Parathyroid adenoma (tissue), 2 donors: Measurements from ENCODE around the gene PNKP.
"Not testable (repeated sequence)": the region's sequence is repeated elsewhere in the genome, so short reads cannot be mapped to it uniquely, and the experiment has no call there.

ENCODE experiments used
- H2AFZ ChIP-seq: fragments of 300-600 bp; sonication (generic); one replicate; pipeline ENCODE4 v1.7.0; 2017; ENCODE audit warnings: antibody characterized with exemption, mild to moderate bottlenecking
- H3K27ac ChIP-seq: fragments of 300-600 bp; sonication (generic); one replicate; pipeline ENCODE4 v1.7.0; 2017
- H3K27me3 ChIP-seq: fragments of 300-600 bp; sonication (generic); one replicate; pipeline ENCODE4 v1.7.0; 2017; ENCODE audit warnings: low read length; ENCODE audit not compliant: control insufficient read depth, insufficient read depth
- H3K36me3 ChIP-seq: fragments of 300-600 bp; sonication (generic); one replicate; pipeline ENCODE4 v1.7.0; 2017; ENCODE audit warnings: low read length; ENCODE audit not compliant: control insufficient read depth, insufficient read depth
- H3K4me1 ChIP-seq: fragments of 300-600 bp; sonication (generic); one replicate; pipeline ENCODE4 v1.7.0; 2017; ENCODE audit warnings: control low read depth
- H3K4me2 ChIP-seq: fragments of 300-600 bp; sonication (generic); one replicate; pipeline ENCODE4 v1.7.0; 2017; ENCODE audit warnings: low read length
- H3K4me3 ChIP-seq: fragments of 300-600 bp; sonication (generic); one replicate; pipeline ENCODE4 v1.7.0; 2017; ENCODE audit warnings: low read depth, low read length
- H3K79me2 ChIP-seq: fragments of 300-600 bp; sonication (generic); one replicate; pipeline ENCODE4 v1.7.0; 2017; ENCODE audit warnings: control low read depth
- H3K9ac ChIP-seq: fragments of 300-600 bp; sonication (generic); one replicate; pipeline ENCODE4 v1.7.0; 2017; ENCODE audit warnings: mild to moderate bottlenecking
- H3K9me3 ChIP-seq: fragments of 300-600 bp; sonication (generic); one replicate; pipeline ENCODE4 v1.7.0; 2017; ENCODE audit warnings: low read length; ENCODE audit not compliant: control insufficient read depth
- TF ChIP-seq, protein P1 (sequence below): fragments of 300-600 bp; sonication (generic); IDR thresholded peaks from one replicate; pipeline ENCODE4 v1.7.0; 2017; ENCODE audit warnings: antibody characterized with exemption, mild to moderate bottlenecking
- donor health status: primary hyperparathyroidism.

Gene PNKP

DNA sequence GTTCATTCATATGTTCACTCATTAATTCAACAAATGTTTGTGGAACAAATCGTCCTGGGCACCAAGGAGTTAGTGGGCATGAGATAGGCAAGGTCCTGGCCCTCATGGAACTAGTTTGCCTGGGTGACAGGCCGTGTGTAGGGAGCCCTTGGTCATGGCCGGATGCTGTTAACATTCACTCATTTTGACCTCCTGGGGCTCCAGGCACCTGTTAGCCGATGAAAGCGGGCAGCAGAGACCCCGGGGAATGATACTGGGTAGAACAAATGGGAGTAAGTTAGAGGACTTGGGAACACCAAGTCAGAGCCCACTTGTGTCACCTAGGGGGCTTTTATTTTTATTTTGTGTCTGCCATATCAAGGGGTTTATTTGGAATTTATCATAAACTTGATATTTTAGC is 42.7 kb downstream of the PNKP start:
- H3K4me2 ChIP-seq = no peak overlapping the region
- H3K4me1 ChIP-seq = no peaks in the 10 kb centered on the region
- peaks cover 33% of the 10 kb centered on the region for H3K79me2 ChIP-seq
- H2AFZ ChIP-seq = no peak overlapping the region
- H3K36me3 ChIP-seq = no peaks in the 10 kb centered on the region
- no peaks in the 10 kb centered on the region for H3K9me3 ChIP-seq
- no peak overlapping the region for H3K27ac ChIP-seq
- H3K4me3 ChIP-seq = no peak overlapping the region
- no peaks in the 10 kb centered on the region for H3K27me3 ChIP-seq
- H3K9ac ChIP-seq = no peak overlapping the region
- TF ChIP-seq, protein P1, sequence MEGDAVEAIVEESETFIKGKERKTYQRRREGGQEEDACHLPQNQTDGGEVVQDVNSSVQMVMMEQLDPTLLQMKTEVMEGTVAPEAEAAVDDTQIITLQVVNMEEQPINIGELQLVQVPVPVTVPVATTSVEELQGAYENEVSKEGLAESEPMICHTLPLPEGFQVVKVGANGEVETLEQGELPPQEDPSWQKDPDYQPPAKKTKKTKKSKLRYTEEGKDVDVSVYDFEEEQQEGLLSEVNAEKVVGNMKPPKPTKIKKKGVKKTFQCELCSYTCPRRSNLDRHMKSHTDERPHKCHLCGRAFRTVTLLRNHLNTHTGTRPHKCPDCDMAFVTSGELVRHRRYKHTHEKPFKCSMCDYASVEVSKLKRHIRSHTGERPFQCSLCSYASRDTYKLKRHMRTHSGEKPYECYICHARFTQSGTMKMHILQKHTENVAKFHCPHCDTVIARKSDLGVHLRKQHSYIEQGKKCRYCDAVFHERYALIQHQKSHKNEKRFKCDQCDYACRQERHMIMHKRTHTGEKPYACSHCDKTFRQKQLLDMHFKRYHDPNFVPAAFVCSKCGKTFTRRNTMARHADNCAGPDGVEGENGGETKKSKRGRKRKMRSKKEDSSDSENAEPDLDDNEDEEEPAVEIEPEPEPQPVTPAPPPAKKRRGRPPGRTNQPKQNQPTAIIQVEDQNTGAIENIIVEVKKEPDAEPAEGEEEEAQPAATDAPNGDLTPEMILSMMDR = no peak

DNA sequence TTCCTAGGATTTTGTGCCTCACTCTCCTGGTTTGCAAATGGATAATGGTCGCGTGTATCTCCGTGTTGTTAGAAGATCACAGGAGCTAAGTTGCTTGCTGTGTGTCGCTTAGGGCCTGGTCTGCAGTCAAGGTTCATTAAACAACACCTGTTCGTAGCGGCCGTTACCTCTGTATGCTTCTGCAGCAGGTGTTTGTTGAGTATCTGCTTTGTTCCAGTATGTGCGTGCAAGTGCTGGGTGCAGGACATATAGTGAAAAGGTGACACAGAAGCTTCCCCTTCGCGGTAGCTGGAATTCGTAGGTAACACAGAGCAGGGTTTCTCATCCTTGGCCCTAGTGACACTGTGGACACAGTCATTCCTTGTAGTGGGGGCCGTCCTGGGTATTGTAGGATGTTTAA is 43.9 kb downstream of the PNKP start:
- H3K4me2 ChIP-seq = no peak overlapping the region
- no peaks in the 10 kb centered on the region for H3K36me3 ChIP-seq
- H3K27me3 ChIP-seq = no peaks in the 10 kb centered on the region
- peaks cover 43% of the 10 kb centered on the region for H3K79me2 ChIP-seq
- peaks cover 3% of the 10 kb centered on the region for H3K4me1 ChIP-seq
- H3K27ac ChIP-seq = no peak overlapping the region
- H3K4me3 ChIP-seq = no peak overlapping the region
- no peak overlapping the region for H2AFZ ChIP-seq
- no peak overlapping the region for H3K9ac ChIP-seq
- no peaks in the 10 kb centered on the region for H3K9me3 ChIP-seq
- TF ChIP-seq, protein P1 = no peak

DNA sequence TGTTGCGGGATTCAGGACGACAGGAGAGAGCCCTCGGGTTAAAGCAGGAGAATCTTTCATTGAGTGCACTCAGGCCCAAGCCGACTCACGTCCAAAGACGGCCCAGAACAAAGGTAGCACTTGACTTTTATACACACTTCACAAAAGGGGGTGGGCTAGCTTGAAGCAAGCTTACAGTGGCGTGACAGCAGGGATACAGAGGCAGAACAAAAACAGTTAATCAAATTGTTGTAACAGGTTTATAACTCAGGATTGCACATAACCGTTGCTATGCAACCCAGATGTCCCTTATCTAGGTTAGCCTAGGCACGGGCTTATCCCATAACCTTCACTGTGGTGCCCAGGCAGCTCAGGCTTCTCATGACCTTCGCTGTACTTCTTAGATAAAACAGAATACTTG is 47.3 kb downstream of the PNKP start:
- Histone ChIP-seq H3K36me3 (no peaks in the 10 kb centered on the region), H2AFZ (no peak overlapping the region), H3K9me3 (no peaks in the 10 kb centered on the region), H3K4me1 (peaks cover 3% of the 10 kb centered on the region), H3K4me3 (no peak overlapping the region), H3K9ac (no peak overlapping the region), H3K79me2 (peaks cover 37% of the 10 kb centered on the region), H3K4me2 (no peak overlapping the region), H3K27me3 (no peaks in the 10 kb centered on the region), H3K27ac (no peak overlapping the region)
- TF ChIP-seq, protein P1 = no peak

DNA sequence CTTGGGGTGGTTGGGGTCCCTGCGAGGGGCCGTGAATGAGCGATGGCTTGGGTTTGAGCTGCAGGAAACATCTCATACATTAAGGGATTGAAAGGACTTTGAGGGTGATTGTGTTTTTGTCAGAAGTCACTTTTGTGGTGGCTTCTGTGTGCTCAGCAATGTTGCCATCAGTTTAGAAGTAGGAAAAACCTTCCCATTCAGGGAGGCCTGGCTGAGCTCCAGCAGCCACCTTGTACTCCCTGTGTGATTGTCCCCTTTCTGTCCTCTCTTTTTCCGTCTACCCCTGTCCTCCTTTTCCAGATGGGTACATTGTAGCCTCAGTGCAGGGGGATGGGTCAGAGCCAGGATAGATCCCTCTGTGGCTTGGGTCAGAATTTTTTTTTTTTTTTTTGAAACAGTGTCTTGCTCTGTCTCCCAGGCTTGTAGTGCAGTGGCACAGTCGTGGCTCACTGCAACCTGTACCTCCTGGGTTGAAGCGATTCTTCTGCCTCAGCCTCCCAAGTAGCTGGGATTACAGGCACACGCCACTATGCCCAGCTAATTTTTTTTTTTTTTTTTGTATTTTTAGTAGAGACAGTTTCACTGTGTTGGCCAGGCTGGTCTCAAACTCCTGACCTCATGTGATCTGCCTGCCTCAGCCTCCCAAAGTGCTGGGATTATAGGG is 47.8 kb downstream of the PNKP start:
- not testable (repeated sequence) for H3K9ac ChIP-seq, H3K27ac ChIP-seq, H3K36me3 ChIP-seq, H3K9me3 ChIP-seq, H3K4me3 ChIP-seq, H2AFZ ChIP-seq, H3K4me1 ChIP-seq, H3K27me3 ChIP-seq
- Histone ChIP-seq H3K79me2 (peaks cover 37% of the 10 kb centered on the region), H3K4me2 (peak overlapping the region; percentile 97)

DNA sequence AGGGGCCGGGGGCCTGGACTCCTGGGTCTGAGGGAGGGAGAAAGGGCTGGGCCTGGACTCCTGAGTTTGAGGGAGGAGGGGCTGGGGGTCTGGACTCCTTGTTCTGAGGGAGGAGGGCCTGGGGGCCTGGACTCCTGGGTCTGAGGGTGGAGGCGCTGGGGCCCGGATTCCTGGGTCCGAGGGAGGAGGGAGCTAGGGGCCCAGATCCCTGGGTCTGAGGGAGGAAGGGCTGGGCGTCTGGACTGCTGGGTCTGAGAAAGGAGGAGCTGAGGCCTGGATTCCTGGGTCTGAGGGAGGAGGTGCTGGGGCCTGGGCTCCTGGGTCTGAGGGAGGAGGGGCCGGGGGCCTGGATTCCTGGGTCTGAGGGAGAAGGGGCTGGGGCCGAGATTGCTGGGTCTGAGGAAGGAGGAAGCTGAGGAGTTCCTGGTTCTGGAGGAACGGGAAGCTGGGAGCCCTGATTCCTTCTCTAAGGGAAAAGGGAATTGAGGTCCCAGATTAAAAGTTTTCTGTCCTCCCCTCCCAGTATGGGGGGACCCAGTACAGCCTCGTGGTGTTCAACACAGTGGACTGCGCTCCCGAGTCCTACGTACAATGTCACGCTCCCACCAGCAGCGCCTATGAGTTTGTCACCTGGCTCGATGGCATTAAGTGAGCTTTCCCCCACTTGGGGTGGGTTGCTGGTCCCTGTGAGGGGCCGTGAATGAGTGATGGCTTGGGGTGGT is 48.6 kb downstream of the PNKP start:
- H3K4me1 ChIP-seq = peaks cover 3% of the 10 kb centered on the region
- H3K4me3 ChIP-seq = peak overlapping the region; percentile 94
- TF ChIP-seq, protein P1 = no peak
- no peaks in the 10 kb centered on the region for H3K36me3 ChIP-seq
- peak overlapping the region; percentile 100 for H3K27ac ChIP-seq
- H3K9me3 ChIP-seq = no peaks in the 10 kb centered on the region
- peaks cover 37% of the 10 kb centered on the region for H3K79me2 ChIP-seq
- peak overlapping the region; percentile 84 for H2AFZ ChIP-seq
- H3K9ac ChIP-seq = peak overlapping the region; percentile 93
- peak overlapping the region; percentile 97 for H3K4me2 ChIP-seq
- H3K27me3 ChIP-seq = no peaks in the 10 kb centered on the region
